Mucosa of stomach (tissue), 1 donor: ENCODE data around the gene DNAH2.

Experiments used
- H3K27me3 ChIP-seq: one replicate; pipeline ENCODE4 v1.7.0; 2013; ENCODE audit warnings: mild to moderate bottlenecking, low read length; ENCODE audit not compliant: control insufficient read depth, insufficient read depth
- H3K36me3 ChIP-seq: one replicate; pipeline ENCODE4 v1.7.0; 2013; ENCODE audit warnings: low read length; ENCODE audit not compliant: control insufficient read depth, insufficient read depth
- H3K4me1 ChIP-seq: one replicate; pipeline ENCODE4 v1.7.0; 2013; ENCODE audit warnings: mild to moderate bottlenecking, low read length; ENCODE audit not compliant: control insufficient read depth, insufficient read depth
- H3K4me3 ChIP-seq: one replicate; pipeline ENCODE4 v1.7.0; 2013; ENCODE audit warnings: low read length
- H3K9ac ChIP-seq: one replicate; pipeline ENCODE4 v1.7.0; 2013; ENCODE audit warnings: mild to moderate bottlenecking, low read length, moderate library complexity
- H3K9me3 ChIP-seq: one replicate; pipeline ENCODE4 v1.7.0; 2013; ENCODE audit warnings: mild to moderate bottlenecking, low read length, moderate library complexity; ENCODE audit not compliant: control insufficient read depth
- donor health status: Pancreatic carcinoma.

DNAH2 gene

GRCh38 chr17:7716901-7717755, at the start of gene DNAH2:
Gene DNAH2, plus strand, starts transcription at chr17:7717744. Its CDS starts 1,991 bp downstream, at chr17:7719735.
- Histone ChIP-seq H3K36me3 (no peaks in the 10 kb centered on the region), H3K4me1 (peaks cover 23% of the 10 kb centered on the region), H3K9ac (peak within 1 kb of the TSS; percentile 59), H3K27me3 (peaks cover 58% of the 10 kb centered on the region), H3K9me3 (no peaks in the 10 kb centered on the region), H3K4me3 (peak within 1 kb of the TSS; percentile 18)

- Histone ChIP-seq H3K4me3 (no peak overlapping the region), H3K4me1 (peaks cover 3% of the 10 kb centered on the region), H3K36me3 (peaks cover under 1% of the 10 kb centered on the region), H3K9ac (no peak overlapping the region), H3K9me3 (no peaks in the 10 kb centered on the region), H3K27me3 (no peaks in the 10 kb centered on the region)
Observed at GRCh38 chr17:7668482-7668881, 49.1 kb upstream of the DNAH2 start.

- Histone ChIP-seq H3K9me3 (no peaks in the 10 kb centered on the region), H3K36me3 (peaks cover 10% of the 10 kb centered on the region), H3K9ac (no peak overlapping the region), H3K27me3 (no peaks in the 10 kb centered on the region), H3K4me3 (no peak overlapping the region), H3K4me1 (peaks cover 2% of the 10 kb centered on the region)
Observed at GRCh38 chr17:7673239-7673638, 44.3 kb upstream of the DNAH2 start.

GRCh38 chr17:7674934-7675333, 42.6 kb upstream of the DNAH2 start:
- peaks cover 2% of the 10 kb centered on the region for H3K4me1 ChIP-seq
- H3K36me3 ChIP-seq = peaks cover 10% of the 10 kb centered on the region
- no peaks in the 10 kb centered on the region for H3K27me3 ChIP-seq
- no peak overlapping the region for H3K4me3 ChIP-seq
- no peaks in the 10 kb centered on the region for H3K9me3 ChIP-seq
- no peak overlapping the region for H3K9ac ChIP-seq

- Histone ChIP-seq H3K27me3 (no peaks in the 10 kb centered on the region), H3K36me3 (peaks cover 10% of the 10 kb centered on the region), H3K9ac (no peak overlapping the region), H3K9me3 (no peaks in the 10 kb centered on the region), H3K4me3 (no peak overlapping the region), H3K4me1 (peaks cover 2% of the 10 kb centered on the region)
Observed at GRCh38 chr17:7676533-7676932, 41.0 kb upstream of the DNAH2 start.

- H3K27me3 ChIP-seq = no peaks in the 10 kb centered on the region
- peaks cover 10% of the 10 kb centered on the region for H3K36me3 ChIP-seq
- peaks cover 2% of the 10 kb centered on the region for H3K4me1 ChIP-seq
- H3K9ac ChIP-seq = no peak overlapping the region
- no peaks in the 10 kb centered on the region for H3K9me3 ChIP-seq
- no peak overlapping the region for H3K4me3 ChIP-seq
Observed at GRCh38 chr17:7677388-7678067, 40.0 kb upstream of the DNAH2 start.

- no peaks in the 10 kb centered on the region for H3K36me3 ChIP-seq
- peak overlapping the region; percentile 96 for H3K9ac ChIP-seq
- H3K4me1 ChIP-seq = peaks cover 10% of the 10 kb centered on the region
- H3K4me3 ChIP-seq = peak overlapping the region; percentile 97
- no peaks in the 10 kb centered on the region for H3K27me3 ChIP-seq
- H3K9me3 ChIP-seq = no peaks in the 10 kb centered on the region
Observed at GRCh38 chr17:7684851-7685532, 32.6 kb upstream of the DNAH2 start.

GRCh38 chr17:7685533-7686221, 31.9 kb upstream of the DNAH2 start:
- H3K27me3 ChIP-seq = no peaks in the 10 kb centered on the region
- H3K9me3 ChIP-seq = no peaks in the 10 kb centered on the region
- H3K36me3 ChIP-seq = no peaks in the 10 kb centered on the region
- H3K4me3 ChIP-seq = peak overlapping the region; percentile 97
- peaks cover 10% of the 10 kb centered on the region for H3K4me1 ChIP-seq
- H3K9ac ChIP-seq = peak overlapping the region; percentile 96

- no peaks in the 10 kb centered on the region for H3K9me3 ChIP-seq
- no peaks in the 10 kb centered on the region for H3K36me3 ChIP-seq
- H3K27me3 ChIP-seq = no peaks in the 10 kb centered on the region
- H3K9ac ChIP-seq = peak overlapping the region; percentile 96
- peaks cover 10% of the 10 kb centered on the region for H3K4me1 ChIP-seq
- H3K4me3 ChIP-seq = peak overlapping the region; percentile 97
Observed at GRCh38 chr17:7686222-7687071, 31.1 kb upstream of the DNAH2 start.

- no peaks in the 10 kb centered on the region for H3K9me3 ChIP-seq
- no peaks in the 10 kb centered on the region for H3K27me3 ChIP-seq
- H3K9ac ChIP-seq = peak within 1 kb of the TSS; percentile 96
- peaks cover 10% of the 10 kb centered on the region for H3K4me1 ChIP-seq
- no peaks in the 10 kb centered on the region for H3K36me3 ChIP-seq
- peak within 1 kb of the TSS; percentile 97 for H3K4me3 ChIP-seq
Observed at GRCh38 chr17:7687072-7687907, 30.3 kb upstream of the DNAH2 start, which contains the start of gene TP53. Gene TP53, minus strand, starts transcription at chr17:7687490. Its CDS starts 10,896 bp downstream, at chr17:7676594.
